HG02885 (cell line): Measurements from ENCODE around the gene RIN3.
"Not testable (repeated sequence)": the region's sequence is repeated elsewhere in the genome, so short reads cannot be mapped to it uniquely, and the experiment has no call there.

Experiments
- ATAC-seq: cut with Tn5 transposase; IDR thresholded peaks from one replicate; pipeline ENCODE4 v1.9.1; 2021; ENCODE audit warnings: mild to moderate bottlenecking; ENCODE audit not compliant: unreplicated experiment, poor library complexity

RIN3 gene

DNA sequence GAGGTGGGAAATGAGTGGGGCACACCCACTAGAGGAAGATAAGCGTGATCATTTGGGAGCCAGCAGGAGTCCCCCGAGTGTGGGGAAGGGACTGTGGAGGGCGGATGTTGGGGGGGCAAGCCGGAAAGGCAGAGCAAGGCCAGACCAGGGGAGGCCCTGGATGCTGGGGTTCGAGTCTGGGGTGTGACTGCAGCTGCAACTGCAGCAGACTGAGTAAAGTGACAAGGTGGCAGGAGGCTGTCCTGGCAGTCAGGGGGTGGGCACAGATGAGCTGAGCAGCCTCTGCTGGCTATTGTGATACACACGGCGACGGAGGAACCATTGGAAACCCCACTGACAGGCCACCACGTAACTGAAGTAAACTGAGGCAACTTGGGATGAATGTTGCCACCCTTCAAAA, 124.7 kb downstream of the RIN3 start:
- no peak for ATAC-seq

GRCh38 chr14:92638904-92639303, 125.3 kb downstream of the RIN3 start:
- no peak for ATAC-seq

DNA sequence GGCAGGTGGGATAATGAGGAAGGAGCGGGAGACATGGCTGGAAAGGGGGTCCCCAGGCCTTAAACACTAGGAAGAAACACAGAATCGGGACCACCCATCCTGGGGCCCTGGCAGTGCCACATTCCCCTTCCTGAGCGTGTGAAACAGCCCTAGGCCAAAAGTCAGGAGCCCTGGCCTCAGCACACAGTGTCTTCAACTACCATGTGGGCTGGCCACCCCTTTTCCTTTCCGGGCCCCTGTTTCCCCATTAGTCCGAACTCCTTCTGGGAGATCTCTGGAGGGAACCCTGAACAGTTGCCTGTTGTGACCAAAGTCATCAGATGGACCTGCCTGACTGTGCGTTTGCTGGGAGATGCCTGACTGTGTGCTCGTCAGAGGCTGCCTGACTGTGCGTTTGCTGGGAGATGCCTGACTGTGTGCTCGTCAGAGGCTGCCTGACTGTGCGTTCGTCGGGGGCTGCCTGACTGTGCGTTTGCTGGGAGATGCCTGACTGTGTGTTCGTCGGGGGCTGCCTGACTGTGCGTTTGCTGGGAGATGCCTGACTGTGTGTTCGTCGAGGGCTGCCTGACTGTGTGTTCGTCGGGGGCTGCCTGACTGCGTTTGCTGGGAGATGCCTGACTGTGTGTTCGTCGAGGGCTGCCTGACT, 126.0 kb downstream of the RIN3 start:
- ATAC-seq, result not testable (repeated sequence)

DNA sequence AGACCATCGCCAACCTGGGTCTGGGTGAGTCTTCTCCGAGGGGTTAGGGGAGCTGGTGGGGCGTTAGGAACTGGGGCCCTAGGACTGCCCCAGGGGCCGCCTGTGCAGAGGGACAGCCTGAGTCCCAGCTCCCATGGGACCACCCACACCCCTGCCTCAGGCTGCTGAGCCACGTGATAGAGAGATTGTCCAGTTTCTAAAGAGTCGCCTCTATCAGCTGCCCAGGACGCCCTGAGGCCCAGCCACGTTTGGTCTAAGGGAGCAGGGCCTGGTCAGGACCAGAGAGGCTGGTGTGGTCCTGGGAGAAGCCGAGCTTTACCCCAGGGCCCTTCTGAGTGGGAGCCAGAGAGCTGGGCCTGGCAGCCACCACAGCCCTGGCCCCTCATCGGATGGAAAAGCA, 127.7 kb downstream of the RIN3 start:
- ATAC-seq, result no peak

DNA sequence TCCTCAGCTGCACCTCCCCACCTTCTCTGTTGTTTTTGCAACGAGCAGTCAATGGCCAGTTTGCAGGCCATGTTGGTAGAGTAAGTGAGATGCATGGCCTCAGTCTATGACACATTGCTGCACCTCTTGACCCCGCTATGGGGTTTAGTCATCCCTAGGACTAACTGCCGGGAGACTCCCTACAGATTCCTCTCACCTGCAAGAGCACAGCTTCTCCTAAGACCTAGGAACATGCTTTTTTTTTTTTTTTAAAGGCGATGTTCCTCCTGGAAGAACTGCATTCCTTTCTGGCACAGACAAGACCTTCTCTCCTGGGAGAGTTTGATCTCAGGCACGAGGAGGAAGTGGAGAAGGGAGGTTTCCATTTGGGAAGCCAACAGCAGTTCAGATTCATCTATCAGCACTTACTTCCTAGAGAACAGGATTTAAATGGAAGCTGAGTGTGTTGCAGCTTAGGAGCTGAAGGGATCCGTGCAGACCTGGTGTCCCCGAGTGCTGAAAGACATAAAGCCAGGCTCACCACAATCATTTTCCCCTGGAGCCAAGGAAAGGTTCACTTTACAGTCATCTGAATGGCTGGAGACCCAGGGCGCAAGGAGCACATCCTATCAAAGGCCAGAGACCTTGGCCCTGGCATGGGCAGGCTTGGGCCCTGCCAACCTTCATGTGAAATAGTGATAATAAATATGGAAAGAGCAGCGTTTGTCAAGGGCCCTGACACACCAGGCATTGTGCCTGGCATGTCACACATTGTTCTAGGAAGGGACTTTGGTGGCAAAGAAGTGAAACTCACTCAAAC, 130.8 kb downstream of the RIN3 start:
- ATAC-seq, result no peak

- no peak for ATAC-seq
Observed at GRCh38 chr14:92644970-92645515, 131.5 kb downstream of the RIN3 start.

DNA sequence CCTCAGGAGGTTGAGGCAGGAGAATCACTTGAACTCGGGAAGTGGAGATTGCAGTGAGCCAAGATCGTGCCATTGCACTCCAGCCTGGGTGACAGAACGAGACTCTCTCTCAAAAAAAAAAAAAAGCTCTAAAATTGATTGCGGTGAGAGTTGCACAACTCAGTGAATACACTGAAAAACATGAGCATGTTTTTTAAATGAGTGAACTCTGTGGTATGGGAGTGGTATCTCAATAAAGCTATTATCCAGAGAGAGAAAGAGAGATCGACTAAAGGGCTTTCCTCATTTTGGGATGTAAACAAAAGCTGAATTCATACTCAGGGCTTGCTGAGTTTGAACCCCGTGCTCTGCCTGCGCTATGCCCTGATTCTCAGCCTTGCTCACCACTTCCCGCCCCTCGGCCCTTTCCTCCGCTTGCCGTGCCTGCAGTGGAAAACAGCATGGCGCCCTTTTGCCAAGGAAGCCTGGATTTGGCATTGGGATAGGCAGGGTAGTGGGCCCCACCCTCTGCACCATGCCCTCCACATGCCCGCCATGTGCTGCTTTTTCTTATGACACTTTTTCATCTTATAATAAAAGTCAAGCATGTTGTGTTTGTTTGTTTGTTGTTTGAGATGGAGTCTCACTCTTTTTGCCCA, 132.4 kb downstream of the RIN3 start:
- ATAC-seq, result no peak

- no peak for ATAC-seq
Observed at GRCh38 chr14:92646952-92647796, 133.6 kb downstream of the RIN3 start.

DNA sequence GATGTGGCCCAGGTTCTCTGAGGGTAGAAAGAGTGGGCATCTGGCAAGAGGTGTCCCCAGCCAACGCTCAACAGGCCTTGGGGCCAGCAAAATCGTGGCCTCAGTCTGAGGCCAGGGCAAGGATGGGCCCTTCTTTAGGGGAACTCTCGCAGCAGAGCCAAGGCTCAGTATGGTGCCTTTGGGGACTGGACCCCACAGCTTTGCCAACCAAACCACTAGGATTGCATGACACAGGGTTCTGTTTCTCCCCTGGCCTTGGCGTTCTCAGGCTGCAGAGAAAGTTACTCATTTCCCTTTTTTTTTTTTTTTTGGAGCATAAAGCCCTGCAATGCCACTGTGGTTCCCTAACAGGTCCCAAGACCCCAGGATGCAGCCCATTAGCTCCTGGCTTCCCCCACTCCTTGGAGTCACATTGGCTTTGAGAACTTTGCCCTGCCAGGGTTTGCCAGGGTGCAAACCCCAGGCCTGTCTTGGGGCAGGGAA, 134.3 kb downstream of the RIN3 start:
- ATAC-seq, result no peak

GRCh38 chr14:92649066-92649465, 135.5 kb downstream of the RIN3 start:
- no peak for ATAC-seq

GRCh38 chr14:92649934-92650545, 136.5 kb downstream of the RIN3 start:
- ATAC-seq, result no peak

- peak; percentile 5 for ATAC-seq
Observed at GRCh38 chr14:92650581-92651105, 137.1 kb downstream of the RIN3 start.

DNA sequence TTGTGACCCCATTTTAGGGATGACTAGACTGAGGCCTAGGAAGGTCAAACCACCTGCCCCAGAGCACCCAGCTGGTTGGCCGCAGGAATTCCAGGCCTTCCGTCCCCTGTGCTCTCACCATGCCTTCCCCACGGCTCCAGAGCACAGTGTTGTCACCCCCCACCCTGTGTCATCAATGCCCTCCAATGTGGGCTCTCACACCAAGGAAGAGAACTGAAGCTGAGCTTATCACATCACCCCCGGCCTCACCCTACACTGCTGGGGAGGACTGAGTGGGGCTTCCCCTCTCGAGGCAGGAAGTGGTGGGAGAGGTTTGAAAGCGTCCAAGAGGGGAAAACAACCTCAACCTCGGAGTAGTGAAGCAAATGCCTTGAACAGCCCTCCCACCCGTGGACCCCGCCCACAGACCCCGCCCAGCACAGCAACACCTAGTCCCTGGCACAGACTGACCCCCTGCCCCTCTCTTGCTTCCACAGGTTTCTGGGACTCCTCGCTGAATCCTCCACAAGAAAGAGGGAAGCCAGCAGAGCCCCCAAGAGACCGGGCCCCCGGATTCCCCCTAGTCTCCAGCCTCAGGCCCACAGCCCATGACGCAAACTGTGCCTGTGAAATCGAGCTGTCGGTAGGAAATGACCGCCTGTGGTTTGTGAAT, 137.7 kb downstream of the RIN3 start:
- ATAC-seq, result peak; percentile 84

DNA sequence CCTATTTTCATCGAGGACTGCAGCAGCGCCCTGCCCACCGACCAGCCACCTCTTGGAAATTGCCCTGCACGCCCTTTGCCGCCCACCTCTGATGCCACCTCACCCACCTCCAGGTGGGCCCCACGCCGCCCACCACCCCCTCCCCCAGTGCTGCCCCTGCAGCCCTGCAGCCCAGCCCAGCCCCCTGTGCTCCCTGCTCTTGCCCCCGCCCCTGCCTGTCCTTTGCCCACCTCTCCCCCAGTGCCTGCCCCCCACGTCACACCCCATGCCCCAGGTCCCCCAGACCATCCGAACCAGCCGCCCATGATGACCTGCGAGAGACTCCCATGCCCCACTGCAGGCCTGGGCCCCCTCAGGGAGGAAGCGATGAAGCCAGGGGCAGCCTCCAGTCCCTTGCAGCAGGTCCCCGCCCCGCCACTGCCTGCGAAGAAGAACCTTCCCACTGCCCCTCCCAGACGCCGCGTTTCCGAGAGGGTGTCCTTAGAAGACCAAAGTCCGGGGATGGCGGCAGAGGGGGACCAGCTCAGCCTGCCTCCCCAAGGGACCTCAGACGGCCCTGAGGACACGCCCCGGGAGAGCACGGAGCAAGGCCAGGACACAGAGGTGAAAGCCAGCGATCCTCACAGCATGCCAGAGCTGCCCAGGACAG, 138.3 kb downstream of the RIN3 start:
- no peak for ATAC-seq

DNA sequence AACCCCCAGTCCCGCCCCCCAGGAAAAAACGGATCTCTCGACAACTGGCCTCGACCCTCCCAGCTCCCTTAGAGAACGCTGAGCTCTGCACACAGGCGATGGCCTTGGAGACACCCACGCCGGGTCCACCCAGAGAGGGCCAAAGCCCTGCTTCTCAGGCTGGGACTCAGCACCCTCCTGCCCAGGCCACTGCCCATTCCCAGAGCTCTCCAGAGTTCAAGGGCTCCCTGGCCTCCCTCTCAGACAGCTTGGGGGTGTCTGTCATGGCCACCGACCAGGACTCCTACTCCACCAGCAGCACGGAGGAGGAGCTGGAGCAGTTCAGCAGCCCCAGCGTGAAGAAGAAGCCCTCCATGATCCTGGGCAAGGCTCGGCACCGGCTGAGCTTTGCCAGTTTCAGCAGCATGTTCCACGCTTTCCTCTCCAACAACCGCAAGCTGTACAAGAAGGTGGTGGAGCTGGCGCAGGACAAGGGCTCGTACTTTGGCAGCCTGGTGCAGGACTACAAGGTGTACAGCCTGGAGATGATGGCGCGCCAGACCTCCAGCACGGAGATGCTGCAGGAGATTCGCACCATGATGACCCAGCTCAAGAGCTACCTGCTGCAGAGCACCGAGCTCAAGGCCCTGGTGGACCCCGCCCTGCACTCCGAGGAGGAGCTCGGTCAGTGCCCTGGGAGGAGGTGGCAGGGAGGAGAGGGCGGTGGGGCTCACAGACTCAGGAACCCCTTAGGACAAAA, 139.0 kb downstream of the RIN3 start:
- no peak for ATAC-seq

DNA sequence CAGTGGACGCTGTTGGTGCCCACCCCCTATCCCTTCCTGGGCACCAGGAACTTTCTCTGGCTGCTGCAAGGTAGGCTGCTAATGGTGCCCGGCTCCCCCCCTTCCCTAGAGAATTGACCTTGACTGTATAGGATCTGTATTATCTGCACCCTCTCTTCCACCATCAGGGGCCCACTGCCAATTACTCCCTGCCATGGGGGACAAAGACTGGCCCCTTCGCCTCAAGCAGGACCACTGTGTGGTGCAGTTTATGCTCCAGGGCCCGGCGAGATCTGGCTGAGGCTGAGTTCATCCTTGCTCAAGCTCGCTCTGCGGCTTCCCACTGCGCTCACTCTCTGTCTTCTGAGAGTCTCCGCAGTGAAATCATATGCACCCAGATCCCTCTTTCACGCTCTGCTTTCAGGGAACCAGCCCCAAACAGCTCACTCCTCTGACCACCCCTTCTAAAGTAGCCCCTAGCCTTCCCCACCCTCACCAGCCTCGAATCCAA, 139.6 kb downstream of the RIN3 start:
- no peak for ATAC-seq

GRCh38 chr14:92654239-92654901, 140.8 kb downstream of the RIN3 start:
- ATAC-seq, result no peak
